GM19035 (cell line): ENCODE data around the gene S100A1.
"Not testable (repeated sequence)": the region's sequence is repeated elsewhere in the genome, so short reads cannot be mapped to it uniquely, and the experiment has no call there.

Source experiments
- ATAC-seq: cut with Tn5 transposase; IDR thresholded peaks from one replicate; pipeline ENCODE4 v1.9.1; 2021; ENCODE audit not compliant: unreplicated experiment

Gene S100A1

DNA sequence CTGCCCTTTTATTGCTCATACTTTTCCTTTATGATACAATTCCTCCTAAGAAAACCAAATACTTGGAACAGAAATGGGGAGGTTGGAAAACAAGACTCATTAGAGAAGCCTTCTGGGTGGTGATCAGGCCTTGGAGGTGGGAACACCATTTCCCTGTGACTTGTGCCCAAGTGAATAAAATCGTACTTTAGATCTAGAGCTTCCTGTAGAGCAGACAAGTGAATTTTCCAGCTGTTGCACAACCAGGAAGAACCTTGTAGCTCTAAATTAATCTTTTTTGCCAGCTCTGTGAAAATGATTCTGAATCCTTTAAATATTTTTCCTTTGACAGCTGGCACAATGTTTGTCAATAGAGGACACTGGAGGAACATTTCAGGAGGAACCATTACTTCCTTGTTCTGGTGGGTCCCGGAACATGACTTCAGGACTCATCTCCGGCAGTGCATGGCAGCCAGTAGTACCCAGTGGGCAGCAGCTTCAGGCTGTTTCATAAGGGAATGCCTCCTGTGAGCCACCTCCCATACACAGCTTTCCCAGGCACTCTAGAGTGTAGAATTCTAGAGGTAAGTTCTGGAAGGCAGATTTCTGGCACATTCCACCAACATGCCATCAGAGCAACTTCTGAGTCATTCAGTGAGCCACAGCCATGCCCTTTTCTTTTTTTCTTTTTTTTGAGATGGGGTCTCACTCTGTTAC, 24.7 kb downstream of the S100A1 start:
- ATAC-seq = no peak

- no peak for ATAC-seq
Observed at GRCh38 chr1:153655333-153655732, 27.1 kb downstream of the S100A1 start.

GRCh38 chr1:153658400-153659174, 30.4 kb downstream of the S100A1 start, which contains the start of gene SNAPIN:
SNAPIN (plus strand) TSS chr1:153658703; CDS start chr1:153658744, 41 bp downstream.
- ATAC-seq = peak; percentile 95

DNA sequence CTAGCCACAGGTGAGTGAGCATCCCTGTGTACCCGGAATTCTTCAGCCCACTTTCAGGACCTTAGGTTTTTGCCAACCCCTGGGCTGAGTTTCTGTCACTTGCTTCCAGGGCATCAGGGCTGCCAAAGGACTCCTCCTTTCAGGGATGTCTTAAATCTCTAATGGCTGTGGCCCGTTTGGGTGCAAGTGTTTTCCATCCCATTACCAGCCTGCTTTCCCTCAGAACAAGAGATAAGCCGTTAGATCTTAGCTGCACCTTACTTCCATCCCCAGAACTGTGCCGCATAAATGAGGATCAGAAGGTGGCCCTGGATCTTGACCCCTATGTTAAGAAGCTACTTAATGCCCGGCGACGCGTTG, 30.9 kb downstream of the S100A1 start:
- ATAC-seq = no peak

DNA sequence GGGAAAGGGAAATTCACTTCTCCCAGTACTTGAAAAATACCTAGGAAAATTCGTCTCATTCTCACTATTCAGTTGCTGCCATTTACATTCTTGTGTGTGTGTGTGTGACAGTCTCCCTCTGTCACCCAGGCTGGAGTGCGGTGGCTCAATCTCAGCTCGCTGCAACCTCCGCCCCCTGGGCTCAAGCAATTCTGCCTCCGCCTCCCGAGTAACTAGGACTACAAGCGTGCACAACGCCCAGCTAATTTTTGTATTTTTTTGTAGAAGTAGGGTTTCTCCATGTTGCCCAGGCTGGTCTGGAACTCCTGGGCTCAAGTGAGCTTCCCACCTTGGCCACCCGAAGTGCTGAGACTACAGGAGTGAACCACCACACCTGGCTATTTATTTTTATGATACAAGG, 31.4 kb downstream of the S100A1 start:
- ATAC-seq = no peak

DNA sequence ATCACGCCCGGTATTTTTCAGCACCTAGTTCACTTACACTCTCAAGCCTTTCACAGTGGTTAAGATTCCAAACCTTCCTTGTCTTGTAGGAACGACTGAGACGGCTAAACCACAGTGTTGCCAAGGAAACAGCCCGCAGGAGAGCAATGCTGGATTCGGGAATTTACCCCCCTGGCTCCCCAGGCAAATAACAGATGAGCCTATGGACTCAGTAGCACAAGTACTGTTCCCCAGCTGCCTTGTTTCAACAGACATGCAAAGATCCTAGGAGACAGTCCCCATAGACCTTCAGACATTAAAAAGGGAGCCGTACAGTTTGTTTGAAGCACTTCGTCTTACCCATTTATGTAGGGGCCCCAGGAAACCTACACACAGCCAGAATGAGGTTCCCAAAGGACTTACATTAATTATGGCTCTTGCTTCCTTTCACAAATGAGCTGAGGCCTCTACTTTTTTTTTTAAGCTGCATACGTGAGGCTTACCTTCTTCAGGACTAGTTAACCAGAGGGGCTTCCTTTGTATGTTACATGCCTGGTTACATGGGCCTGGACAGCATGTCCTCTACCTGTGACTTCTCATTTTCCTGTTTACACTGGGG, 33.0 kb downstream of the S100A1 start:
- ATAC-seq = no peak

- no peak for ATAC-seq
Observed at GRCh38 chr1:153662269-153662668, 34.0 kb downstream of the S100A1 start.

DNA sequence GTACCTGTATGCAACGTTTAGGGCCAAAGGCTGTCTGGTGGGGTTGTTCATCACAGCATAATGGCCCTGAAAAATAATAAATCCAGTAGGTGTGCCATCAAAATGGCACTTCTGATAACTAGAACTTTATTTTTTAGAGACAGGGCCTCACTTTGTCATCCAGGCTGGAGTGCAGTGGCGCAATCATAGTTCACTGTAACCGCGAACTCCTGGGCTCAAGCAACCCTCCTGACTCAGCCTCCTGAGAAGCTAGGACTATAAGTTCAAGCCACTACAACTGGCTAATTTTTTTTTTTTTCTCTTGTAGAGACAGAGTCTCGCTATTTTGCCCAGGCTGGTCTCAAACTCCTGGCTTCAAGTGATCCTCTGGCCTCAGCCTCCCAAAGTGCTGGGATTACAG, 35.0 kb downstream of the S100A1 start:
- no peak for ATAC-seq

DNA sequence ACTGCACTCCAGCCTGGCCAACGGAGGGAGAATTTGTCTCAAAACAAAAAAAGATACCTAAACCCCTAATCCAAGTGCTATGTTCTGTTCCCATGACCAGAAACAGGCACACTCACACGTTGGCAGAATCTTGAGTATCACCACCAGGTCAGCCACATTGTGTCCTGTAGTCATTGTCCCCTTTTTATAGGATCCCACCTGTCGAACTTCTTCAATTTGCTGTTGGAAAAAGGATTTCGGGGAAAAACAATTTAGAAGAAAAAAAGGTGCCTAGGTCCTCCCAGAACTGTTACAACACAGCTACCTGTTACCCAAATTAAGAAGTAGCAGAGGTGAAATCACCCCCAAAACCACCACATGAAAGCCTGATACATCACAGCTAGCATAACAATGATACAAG, 39.2 kb downstream of the S100A1 start:
- ATAC-seq = no peak

- ATAC-seq = not testable (repeated sequence)
Observed at GRCh38 chr1:153668672-153669071, 40.4 kb downstream of the S100A1 start.

DNA sequence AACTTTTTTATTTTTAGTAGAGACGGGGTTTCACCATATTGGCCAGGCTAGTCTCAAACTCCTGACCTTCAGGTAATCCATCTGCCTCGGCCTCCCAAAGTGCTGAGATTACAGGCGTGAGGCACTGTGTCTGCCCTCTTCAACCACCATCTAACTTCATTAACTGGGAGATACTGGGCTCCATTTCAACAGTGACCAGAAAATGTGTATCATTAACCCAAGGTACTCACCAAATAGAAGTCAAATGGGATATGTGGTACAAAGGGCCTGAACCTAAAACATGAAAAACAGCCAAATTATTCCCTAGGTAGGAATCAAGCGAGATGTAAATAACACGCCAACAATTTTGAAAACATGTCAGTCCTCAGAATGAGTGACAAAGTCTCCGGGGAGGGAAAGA, 41.4 kb downstream of the S100A1 start:
- ATAC-seq = no peak

DNA sequence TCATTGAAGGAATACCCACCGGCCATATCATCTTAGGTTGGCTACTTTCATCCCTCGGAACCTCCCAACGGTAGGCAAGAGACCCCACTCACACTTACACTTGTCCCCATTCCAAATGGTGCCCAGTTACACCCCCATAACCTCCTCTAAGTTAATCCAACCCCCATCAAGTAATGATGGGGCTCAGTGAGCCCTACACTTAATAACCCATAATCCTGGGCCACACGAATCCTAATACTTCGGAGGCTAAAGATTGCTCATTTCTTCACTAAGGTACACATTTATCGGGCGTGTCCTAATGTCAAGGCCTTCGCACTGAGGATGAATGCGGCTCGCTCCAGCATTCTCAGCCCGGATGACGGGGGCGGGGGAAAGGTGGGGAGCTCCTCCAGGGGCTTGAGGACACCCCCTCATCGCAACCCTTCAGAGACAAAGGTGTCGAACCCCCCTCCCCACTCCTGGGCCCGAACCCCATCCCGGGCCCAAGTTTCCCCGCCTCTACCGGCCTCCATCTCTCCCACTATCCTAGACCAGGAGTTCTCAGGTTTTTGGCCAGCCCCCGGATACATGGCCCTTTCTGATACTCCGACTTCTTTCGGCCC, 42.1 kb downstream of the S100A1 start:
- ATAC-seq = peak; percentile 3

DNA sequence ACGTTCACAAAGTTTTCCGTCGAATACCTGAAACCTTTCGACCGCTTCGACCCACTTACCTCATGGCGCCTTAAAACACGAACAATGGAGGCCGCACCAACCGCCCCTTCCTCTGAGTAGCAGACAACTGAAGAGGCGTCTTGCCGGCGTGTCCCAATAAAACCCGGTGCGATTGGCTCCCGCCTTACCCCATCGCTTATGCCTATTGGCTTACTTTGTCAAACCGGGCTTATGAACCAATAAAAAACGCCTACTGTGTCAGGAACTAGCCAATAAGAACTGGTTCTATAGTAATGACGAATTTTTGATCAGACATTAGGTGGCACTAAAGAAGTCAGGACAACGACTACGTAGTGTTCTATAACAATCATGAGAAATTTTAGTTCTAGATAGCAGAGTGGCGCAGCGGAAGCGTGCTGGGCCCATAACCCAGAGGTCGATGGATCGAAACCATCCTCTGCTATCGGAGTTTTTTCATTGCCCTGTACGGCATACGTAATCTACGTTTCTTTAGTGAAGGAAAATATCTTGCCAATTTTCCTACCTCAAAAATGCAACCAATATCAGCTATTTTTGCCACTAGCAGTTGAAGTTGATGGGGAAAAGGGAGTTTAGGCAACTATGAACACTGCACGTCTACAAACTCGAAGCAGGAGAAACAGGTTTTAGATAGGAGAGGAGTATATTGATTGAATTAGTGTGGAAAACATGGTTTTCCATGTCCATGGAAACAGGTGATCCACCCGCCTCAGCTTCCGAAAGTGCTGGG, 42.8 kb downstream of the S100A1 start, which contains the start of gene ILF2:
Gene ILF2 (minus strand): TSS at position 135 of the 769 bp plus-strand sequence. CDS start 71 bp downstream, at position 64.
- peak; percentile 97 for ATAC-seq

- peak; percentile 10 for ATAC-seq
Observed at GRCh38 chr1:153671628-153672353, 43.6 kb downstream of the S100A1 start.

DNA sequence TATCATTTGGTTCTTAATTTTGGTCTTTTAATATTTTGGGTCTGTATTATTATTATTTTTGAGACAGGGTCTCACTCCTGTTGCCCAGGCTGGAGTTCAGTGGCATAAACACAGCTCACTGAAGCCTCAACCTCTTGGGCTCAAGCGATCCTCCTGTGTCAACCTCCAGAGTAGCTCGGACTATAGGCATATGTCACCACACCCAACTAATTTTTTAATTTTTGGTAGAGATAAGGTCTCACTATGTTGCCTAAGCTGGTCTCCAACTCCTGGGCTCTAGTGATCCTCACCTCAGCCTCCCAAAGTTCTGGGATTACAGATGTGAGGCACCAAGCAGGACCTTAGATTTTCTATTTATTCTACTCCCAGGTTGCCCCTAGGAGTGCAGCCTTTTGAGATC, 45.3 kb downstream of the S100A1 start:
- no peak for ATAC-seq

- ATAC-seq = no peak
Observed at GRCh38 chr1:153677718-153678518, 49.7 kb downstream of the S100A1 start.

- ATAC-seq = no peak
Observed at GRCh38 chr1:153678519-153679336, 50.5 kb downstream of the S100A1 start, which contains the start of gene NPR1. NPR1 (plus strand) TSS chr1:153678688; CDS start chr1:153679109, 421 bp downstream.
